Epithelial cell of esophagus (primary cell): Measurements from ENCODE around the gene CCNE1.
"Not testable (repeated sequence)": the region's sequence is repeated elsewhere in the genome, so short reads cannot be mapped to it uniquely, and the experiment has no call there.

Experiments
- DNase-seq: peaks from one replicate; pipeline ENCODE4 v3.0.0; 2010; ENCODE audit warnings: low read depth
- H3K4me3 ChIP-seq: 2 replicates; pipeline ENCODE4 v1.5.1; 2011; ENCODE audit warnings: mild to moderate bottlenecking, low read length, control low read depth
- CTCF ChIP-seq: IDR thresholded peaks from 2 replicates; pipeline ENCODE4 v1.5.1; 2011; ENCODE audit warnings: low read depth, mild to moderate bottlenecking, low read length, control low read depth, inconsistent platforms; ENCODE audit not compliant: insufficient read depth; ENCODE audit errors: missing control alignments

The CCNE1 gene

DNA sequence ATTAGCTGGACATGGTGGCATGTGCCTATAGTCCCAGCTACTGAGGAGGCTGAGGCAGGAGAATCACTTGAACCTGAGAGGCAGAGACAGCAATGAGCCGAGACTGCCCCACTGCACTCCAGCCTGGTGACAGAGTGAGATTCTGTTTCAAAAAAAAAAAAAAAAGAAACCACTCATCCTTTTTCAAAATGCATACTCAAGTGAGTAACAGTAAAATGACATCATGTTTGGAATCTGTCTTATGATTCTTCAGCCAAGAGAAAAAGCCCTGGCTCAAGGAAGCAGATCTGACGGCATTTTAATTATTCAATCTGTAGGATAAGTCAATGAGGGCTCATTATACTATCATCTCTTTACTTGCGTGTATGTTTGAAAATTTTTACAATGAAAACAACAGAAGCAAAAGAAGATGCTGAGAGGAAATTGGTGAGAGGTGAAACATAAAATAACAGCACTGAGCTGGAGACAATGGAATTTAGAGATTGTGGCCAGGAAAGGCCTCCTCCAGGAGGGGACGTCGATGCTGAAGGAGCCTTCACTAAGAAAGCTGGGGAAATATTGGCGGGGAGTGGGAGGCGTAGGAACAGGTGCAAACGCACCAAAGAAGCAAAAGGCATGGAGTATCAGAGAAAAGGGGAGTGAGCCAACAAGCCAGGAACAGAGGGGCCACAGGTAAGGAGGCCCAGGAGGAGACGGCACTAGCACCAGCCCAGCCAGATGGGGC, 12.9 kb upstream of the CCNE1 start:
- no peak for TF ChIP-seq CTCF
- H3K4me3 ChIP-seq = no peak overlapping the region
- DNase-seq = peak; percentile 31

GRCh38 chr19:29800100-29800825, 11.5 kb upstream of the CCNE1 start:
- DNase-seq = peak; percentile 6
- H3K4me3 ChIP-seq = no peak overlapping the region
- TF ChIP-seq CTCF = no peak

GRCh38 chr19:29803951-29804350, 7.8 kb upstream of the CCNE1 start:
- H3K4me3 ChIP-seq, DNase-seq: not testable (repeated sequence)

GRCh38 chr19:29804493-29804892, 7.3 kb upstream of the CCNE1 start:
- no peak overlapping the region for H3K4me3 ChIP-seq
- no peak for TF ChIP-seq CTCF
- no peak for DNase-seq

DNA sequence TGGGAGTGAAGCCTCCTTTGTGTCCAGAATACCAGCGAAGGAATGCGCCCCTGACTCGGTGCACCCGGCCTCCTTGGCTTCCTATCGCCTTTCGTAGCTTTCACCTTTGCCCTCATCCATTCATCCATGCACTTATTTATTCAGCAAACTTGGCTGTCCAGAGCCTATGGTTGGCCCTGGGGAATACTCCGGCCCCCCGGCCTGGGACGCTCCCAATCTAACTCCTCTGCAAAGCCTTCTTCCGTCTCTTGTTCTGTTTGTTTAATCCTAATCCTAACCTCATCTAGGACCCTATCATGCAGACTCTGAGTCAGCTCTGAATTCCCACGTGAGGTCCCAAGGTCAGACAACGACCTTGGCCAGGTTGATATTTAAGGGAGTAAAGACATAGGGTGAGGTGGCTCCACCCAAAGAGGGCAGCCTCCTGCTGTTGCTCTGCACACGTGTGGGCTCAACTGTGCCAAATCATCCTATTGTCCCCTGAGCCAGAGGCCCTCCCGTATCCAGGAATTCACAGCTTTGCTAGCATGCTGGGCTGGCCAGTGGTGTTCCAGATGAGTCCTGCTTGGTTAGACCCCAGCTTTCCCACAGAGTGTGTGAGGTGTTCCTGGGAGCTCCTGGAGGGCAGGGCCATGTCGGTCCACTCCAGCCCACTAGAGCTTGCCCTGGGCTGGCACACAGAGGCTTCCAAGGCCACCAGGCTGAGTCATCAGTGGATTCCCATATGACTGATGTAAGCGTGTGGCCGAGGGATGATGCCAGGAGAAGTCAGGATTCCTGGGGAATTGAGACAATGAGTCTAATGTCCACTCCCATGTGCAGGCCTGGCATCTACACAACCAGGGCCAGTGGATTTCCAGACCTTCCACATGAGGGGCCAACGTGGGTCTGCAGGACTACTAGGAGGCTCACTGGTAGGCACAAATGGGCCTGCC, 6.5 kb upstream of the CCNE1 start:
- no peak for DNase-seq
- no peak for TF ChIP-seq CTCF
- no peak overlapping the region for H3K4me3 ChIP-seq

- no peak for TF ChIP-seq CTCF
- no peak for DNase-seq
Observed at GRCh38 chr19:29806098-29806866, 5.5 kb upstream of the CCNE1 start.

DNA sequence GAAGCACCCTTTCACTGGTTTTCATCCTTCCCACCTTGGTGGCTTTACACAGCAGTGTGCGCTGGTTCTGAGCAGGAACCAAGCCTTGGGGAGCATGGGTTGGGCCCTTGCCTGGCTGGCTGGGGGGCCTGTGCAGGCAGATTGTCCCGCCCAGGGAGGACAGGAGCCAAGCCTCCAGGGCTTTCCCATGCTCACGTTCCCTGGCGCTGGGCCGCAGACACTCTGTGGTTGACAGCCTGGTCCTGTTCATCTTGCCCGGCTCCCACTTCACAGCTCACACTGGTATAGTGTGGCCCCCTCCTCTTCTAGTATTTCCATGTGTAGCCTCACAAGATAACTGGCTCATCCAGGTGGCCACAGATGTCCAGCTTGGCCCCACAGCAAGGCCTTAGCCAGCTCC, 4.6 kb upstream of the CCNE1 start:
- DNase-seq = no peak
- no peak overlapping the region for H3K4me3 ChIP-seq
- TF ChIP-seq CTCF = no peak

More at GRCh38 chr19:29806098-29806866, 5.5 kb upstream of the CCNE1 start:
- H3K4me3 ChIP-seq = no peak overlapping the region
